Measurements from ENCODE around the gene GPT2.

The GPT2 gene

DNA sequence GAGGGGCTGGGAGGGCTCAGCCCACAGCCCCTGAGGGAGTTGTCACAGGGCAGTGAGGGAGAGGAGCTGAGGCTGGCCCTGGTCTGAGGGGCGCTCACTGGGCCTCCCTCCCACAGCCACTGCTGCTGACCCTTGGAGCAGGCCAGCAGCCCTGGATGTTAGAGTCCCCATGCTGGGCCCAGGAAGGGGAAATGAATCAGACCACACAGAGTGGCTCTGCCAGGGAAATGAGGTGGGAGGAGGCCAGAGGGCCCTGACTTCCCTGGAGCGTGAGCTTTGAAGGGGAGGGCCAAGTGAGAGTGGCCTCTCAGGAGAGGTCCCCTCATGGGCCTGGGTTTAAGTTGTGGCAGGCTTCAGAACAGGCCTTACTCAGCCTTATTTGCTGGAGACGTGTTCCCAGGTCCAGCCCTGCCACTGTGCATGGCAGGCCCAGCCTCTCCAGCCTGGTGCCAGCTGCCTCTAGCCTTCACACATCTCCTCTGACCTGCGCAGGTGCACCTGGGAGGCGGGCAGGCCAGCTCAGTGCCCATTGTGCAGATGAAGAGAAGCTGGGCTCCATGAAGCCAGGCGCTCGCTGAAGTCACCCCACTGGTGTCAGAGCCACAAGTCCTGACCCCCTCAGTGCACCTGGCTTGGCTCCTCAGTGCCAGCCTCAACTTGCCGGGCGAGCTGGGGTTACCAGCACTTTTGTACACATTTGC is 15.4 kb downstream of the GPT2 start:
- TF ChIP-seq, protein P1, sequence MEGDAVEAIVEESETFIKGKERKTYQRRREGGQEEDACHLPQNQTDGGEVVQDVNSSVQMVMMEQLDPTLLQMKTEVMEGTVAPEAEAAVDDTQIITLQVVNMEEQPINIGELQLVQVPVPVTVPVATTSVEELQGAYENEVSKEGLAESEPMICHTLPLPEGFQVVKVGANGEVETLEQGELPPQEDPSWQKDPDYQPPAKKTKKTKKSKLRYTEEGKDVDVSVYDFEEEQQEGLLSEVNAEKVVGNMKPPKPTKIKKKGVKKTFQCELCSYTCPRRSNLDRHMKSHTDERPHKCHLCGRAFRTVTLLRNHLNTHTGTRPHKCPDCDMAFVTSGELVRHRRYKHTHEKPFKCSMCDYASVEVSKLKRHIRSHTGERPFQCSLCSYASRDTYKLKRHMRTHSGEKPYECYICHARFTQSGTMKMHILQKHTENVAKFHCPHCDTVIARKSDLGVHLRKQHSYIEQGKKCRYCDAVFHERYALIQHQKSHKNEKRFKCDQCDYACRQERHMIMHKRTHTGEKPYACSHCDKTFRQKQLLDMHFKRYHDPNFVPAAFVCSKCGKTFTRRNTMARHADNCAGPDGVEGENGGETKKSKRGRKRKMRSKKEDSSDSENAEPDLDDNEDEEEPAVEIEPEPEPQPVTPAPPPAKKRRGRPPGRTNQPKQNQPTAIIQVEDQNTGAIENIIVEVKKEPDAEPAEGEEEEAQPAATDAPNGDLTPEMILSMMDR (IDR thresholded peaks at IDR 0.05; ENCODE audit: low read depth, low read length, missing control alignments) = no peak
- H3K4me3 ChIP-seq (replicated peaks; ENCODE audit: low read depth, low read length) = no peak overlapping the region
- no peak for DNase-seq (ENCODE audit: extremely low read depth, low read depth)

DNA sequence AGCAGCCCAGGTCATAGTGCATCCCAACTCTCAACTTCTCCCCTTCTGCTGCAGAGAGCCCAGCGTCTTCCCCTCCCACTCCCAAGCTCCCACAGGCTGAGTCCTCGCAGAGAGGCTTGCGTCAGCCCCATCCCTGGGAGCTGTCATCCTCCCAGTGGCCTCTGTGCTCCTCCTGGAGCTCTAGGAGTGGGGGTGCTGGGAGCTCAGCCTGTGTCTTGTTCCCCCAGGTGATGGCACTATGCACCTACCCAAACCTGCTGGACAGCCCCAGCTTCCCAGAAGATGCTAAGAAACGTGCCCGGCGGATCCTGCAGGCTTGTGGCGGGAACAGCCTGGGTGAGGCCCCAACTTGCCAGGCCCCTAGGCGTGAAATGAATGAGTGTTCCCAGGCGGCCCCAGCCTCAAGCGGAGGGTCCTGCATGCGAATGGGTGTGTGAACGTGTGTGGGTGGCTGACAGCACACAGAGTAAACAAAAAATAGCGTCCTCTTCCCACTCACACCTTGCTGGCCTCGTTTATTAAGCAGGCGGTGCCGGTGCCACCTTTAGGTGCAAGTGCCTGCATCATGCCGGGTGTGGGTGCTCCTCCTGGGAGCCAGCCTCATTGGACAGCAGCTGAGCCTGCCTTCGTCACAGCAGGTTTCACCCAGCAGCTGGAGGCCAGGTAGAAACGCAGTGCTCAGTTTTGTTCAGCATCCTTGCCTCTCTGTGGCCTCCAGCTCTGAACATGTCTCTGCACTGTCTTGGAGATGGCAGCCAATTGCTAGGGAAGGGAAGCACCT is 16.5 kb downstream of the GPT2 start:
- no peak for DNase-seq (ENCODE audit: extremely low read depth, low read depth)
- H3K4me3 ChIP-seq (replicated peaks; ENCODE audit: low read depth, low read length) = no peak overlapping the region
- TF ChIP-seq, protein P1 (IDR thresholded peaks at IDR 0.05; ENCODE audit: low read depth, low read length, missing control alignments) = no peak

DNA sequence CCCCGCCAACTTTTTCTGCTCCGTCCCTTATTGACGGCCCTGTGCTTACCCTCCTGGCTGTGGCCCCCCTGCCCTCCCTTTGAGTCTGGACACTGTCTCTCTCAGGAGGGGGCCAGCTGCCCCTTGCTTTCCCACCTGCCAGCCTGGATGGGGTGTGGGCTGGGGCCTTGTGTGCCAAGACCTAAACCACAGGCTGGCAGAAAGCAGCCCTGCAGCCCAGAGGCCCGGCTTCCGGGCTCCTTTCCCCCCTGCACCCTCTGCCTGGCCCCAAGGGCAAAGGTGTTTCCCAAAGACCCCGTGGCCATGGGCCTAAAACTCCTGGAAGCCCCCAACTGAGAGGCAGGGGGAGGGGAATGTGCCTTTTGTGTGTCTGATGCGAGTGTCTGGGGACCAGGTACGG is 17.5 kb downstream of the GPT2 start:
- TF ChIP-seq, protein P1 (IDR thresholded peaks at IDR 0.05; ENCODE audit: low read depth, low read length, missing control alignments) = no peak
- DNase-seq (ENCODE audit: extremely low read depth, low read depth) = no peak
- H3K4me3 ChIP-seq (replicated peaks; ENCODE audit: low read depth, low read length) = no peak overlapping the region

DNA sequence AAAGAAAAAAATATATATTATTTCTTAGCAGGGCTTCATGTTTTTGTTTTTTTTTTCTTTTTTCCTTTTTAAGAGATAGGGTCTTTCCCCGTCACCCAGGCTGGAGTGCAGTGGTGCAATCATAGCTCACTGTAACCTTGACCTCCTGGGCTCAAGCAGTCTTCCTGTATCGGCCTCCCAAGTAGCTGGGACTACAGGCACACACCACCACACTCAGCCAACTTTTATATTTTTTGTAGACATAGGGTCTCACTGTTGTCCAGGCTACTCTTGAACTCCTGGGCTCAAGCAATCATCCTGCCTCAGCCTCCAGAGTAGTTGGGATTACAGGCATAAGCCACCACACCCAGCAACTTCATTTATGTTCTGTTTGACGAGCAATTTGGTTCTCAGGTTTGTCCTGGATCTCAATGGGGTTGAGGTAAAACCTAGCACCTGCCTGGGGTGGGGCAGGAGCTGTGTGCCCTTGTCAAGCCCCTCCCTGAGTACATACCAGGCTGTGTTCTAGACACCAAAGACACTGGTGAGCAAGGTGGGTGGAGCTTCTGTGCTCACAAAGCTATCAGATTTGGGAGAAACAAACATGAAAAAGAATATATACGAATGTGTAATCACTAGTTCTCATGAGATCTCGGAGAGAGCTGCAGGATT is 19.2 kb downstream of the GPT2 start:
- DNase-seq (ENCODE audit: extremely low read depth, low read depth) = no peak
- TF ChIP-seq, protein P1 (IDR thresholded peaks at IDR 0.05; ENCODE audit: low read depth, low read length, missing control alignments) = no peak
- no peak overlapping the region for H3K4me3 ChIP-seq (replicated peaks; ENCODE audit: low read depth, low read length)

DNA sequence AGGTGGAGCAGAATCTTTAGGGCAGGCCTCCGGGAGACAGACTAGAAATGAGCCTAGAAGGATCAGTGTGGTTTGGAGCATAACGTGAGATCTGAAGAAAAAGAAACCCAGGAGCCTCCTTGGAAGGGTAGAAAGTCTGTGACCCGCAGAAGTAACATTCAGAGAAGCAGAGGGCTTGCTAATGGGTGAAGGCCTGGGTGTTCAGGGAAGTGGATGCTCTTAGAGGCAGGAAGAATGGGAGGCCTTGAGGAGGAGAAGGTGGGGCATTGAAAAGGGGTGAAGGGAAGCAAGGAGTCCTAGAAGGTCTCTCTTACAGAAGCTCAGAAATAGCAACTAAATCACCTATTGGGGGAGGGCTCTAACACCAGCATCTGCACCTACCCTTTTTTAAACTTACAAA is 20.3 kb downstream of the GPT2 start:
- no peak for DNase-seq (ENCODE audit: extremely low read depth, low read depth)
- TF ChIP-seq, protein P1 (IDR thresholded peaks at IDR 0.05; ENCODE audit: low read depth, low read length, missing control alignments) = no peak
- H3K4me3 ChIP-seq (replicated peaks; ENCODE audit: low read depth, low read length) = no peak overlapping the region

DNA sequence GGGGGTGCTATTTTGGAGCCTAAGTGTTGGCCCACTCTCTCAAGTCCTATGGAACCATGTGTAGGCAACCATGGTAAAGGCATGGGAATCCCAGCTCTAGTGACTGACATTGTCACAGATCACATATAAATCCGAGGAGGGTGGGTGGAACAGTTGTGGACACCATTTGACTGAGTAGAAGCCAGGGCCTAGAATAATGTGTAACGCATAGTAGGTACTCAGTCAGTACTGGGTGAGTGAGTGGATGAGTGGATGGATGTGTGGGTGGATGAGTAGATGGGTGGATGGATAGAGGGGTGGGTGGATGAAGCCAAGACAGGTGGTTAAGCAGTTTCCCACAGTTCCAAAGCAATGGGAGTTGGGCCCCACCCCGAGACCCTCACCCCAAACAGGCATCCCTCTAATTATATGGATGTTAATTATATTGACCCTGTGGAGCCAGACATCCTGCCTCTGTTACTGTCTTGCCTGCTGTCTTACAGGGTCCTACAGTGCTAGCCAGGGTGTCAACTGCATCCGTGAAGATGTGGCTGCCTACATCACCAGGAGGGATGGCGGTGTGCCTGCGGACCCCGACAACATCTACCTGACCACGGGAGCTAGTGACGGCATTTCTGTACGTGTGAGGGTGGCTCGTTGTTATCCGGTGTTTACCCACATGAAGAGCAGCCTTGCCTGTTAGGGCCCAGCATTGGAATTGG is 22.3 kb downstream of the GPT2 start:
- TF ChIP-seq, protein P1 (IDR thresholded peaks at IDR 0.05; ENCODE audit: low read depth, low read length, missing control alignments) = no peak
- no peak for DNase-seq (ENCODE audit: extremely low read depth, low read depth)
- H3K4me3 ChIP-seq (replicated peaks; ENCODE audit: low read depth, low read length) = no peak overlapping the region

Measured in HFF-Myc (cell line).